Neural cell (in vitro differentiated cells): ENCODE data around the gene RALGPS1.

Experiments
- EP300 ChIP-seq: fragments of 450-650 bp; conservative IDR thresholded peaks from 2 replicates; pipeline ENCODE4 v1.6.1; 2014; ENCODE audit warnings: antibody characterized with exemption, mild to moderate bottlenecking, moderate library complexity; ENCODE audit not compliant: poor library complexity, severe bottlenecking
- EZH2 ChIP-seq: fragments of 200-600, 300-800 bp; shearing (Covaris generic), sonication (generic); IDR thresholded peaks from 2 replicates; pipeline ENCODE4 v1.6.1; 2014; ENCODE audit warnings: antibody characterized with exemption, low read length, borderline replicate concordance, mild to moderate bottlenecking; ENCODE audit not compliant: insufficient read depth, poor library complexity, severe bottlenecking
- MXI1 ChIP-seq: fragments of 450-650 bp; conservative IDR thresholded peaks from 2 replicates; pipeline ENCODE4 v1.6.1; 2014; ENCODE audit warnings: antibody characterized with exemption, mild to moderate bottlenecking; ENCODE audit not compliant: poor library complexity, severe bottlenecking
- POLR2AphosphoS5 ChIP-seq: IDR thresholded peaks from 2 replicates; pipeline ENCODE4 v1.6.1; 2012
- RAD21 ChIP-seq: fragments of 450-650 bp; conservative IDR thresholded peaks from 2 replicates; pipeline ENCODE4 v1.6.1; 2014; ENCODE audit warnings: antibody characterized with exemption, mild to moderate bottlenecking, moderate library complexity
- SMC3 ChIP-seq: fragments of 450-650 bp; conservative IDR thresholded peaks from 2 replicates; pipeline ENCODE4 v1.6.1; 2014; ENCODE audit warnings: antibody characterized with exemption, mild to moderate bottlenecking, moderate library complexity; ENCODE audit not compliant: poor library complexity
- TAF1 ChIP-seq: IDR thresholded peaks from 2 replicates; pipeline ENCODE4 v1.6.1; 2012; ENCODE audit warnings: low read depth
- TF ChIP-seq, protein P1 (sequence below): fragments of 450-650 bp; IDR thresholded peaks from 2 replicates; pipeline ENCODE4 v1.5.1; 2014; ENCODE audit warnings: antibody characterized with exemption, mild to moderate bottlenecking, moderate library complexity; ENCODE audit not compliant: poor library complexity, severe bottlenecking
- TF ChIP-seq, protein P2 (sequence below): IDR thresholded peaks from 2 replicates; pipeline ENCODE4 v1.6.1; 2012; ENCODE audit warnings: borderline replicate concordance

DNA sequence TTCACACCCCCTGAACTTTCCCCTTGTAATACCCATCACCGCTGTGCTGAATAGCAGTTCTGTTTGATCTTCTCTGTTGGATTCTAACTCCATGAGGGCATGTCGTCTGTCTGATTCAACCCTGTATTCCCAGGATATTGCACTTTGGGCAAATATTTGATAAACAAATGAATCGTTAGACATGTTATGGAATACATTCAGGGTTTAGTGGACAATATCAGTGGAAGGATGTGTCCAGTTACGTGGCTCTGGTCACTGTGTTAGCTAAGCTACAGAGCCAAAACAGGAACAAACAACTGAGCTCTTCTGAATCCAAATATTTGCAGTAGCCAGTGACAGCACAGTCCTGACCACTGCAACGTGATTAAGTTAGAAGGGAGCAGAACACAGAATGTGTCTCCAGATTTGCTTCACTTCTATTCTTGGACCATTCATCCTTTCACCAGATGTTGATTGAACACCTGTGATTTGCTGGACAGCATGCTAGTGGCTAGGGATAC, 194.7 kb downstream of the RALGPS1 start:
- no peak for TF ChIP-seq RAD21
- TF ChIP-seq, protein P1, sequence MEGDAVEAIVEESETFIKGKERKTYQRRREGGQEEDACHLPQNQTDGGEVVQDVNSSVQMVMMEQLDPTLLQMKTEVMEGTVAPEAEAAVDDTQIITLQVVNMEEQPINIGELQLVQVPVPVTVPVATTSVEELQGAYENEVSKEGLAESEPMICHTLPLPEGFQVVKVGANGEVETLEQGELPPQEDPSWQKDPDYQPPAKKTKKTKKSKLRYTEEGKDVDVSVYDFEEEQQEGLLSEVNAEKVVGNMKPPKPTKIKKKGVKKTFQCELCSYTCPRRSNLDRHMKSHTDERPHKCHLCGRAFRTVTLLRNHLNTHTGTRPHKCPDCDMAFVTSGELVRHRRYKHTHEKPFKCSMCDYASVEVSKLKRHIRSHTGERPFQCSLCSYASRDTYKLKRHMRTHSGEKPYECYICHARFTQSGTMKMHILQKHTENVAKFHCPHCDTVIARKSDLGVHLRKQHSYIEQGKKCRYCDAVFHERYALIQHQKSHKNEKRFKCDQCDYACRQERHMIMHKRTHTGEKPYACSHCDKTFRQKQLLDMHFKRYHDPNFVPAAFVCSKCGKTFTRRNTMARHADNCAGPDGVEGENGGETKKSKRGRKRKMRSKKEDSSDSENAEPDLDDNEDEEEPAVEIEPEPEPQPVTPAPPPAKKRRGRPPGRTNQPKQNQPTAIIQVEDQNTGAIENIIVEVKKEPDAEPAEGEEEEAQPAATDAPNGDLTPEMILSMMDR, result no peak
- no peak for TF ChIP-seq EP300
- TF ChIP-seq SMC3, result no peak
- TF ChIP-seq TAF1, result no peak
- no peak for TF ChIP-seq EZH2
- TF ChIP-seq POLR2AphosphoS5, result no peak
- TF ChIP-seq, protein P2, sequence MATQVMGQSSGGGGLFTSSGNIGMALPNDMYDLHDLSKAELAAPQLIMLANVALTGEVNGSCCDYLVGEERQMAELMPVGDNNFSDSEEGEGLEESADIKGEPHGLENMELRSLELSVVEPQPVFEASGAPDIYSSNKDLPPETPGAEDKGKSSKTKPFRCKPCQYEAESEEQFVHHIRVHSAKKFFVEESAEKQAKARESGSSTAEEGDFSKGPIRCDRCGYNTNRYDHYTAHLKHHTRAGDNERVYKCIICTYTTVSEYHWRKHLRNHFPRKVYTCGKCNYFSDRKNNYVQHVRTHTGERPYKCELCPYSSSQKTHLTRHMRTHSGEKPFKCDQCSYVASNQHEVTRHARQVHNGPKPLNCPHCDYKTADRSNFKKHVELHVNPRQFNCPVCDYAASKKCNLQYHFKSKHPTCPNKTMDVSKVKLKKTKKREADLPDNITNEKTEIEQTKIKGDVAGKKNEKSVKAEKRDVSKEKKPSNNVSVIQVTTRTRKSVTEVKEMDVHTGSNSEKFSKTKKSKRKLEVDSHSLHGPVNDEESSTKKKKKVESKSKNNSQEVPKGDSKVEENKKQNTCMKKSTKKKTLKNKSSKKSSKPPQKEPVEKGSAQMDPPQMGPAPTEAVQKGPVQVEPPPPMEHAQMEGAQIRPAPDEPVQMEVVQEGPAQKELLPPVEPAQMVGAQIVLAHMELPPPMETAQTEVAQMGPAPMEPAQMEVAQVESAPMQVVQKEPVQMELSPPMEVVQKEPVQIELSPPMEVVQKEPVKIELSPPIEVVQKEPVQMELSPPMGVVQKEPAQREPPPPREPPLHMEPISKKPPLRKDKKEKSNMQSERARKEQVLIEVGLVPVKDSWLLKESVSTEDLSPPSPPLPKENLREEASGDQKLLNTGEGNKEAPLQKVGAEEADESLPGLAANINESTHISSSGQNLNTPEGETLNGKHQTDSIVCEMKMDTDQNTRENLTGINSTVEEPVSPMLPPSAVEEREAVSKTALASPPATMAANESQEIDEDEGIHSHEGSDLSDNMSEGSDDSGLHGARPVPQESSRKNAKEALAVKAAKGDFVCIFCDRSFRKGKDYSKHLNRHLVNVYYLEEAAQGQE, result no peak
- TF ChIP-seq MXI1, result no peak
